Tibial nerve (tissue), 4 donors: ENCODE data around the gene SLC30A1. TPM values are rescaled to one million over a fixed set of nuclear protein-coding genes. Genes with fewer than 3 reads are reported as not detected.

Experiments
- DNase-seq, 2 donors: peaks; one replicate each; pipeline ENCODE4 v3.0.0-alpha.2; 2019; ENCODE audit warnings: low spot score in 2 of 2
- H3K27ac ChIP-seq, 4 donors: fragments of 200-600 bp; sonication (generic) in 3 of 4; one replicate each; pipeline ENCODE4 v1.5.1; 2017 to 2019; ENCODE audit warnings: mild to moderate bottlenecking in 1 of 4
- H3K27me3 ChIP-seq, 2 donors: fragments of 200-600 bp; sonication (generic) in 1 of 2; one replicate each; pipeline versions ENCODE4 v1.5.1 to v1.6.0; 2017 to 2019
- H3K36me3 ChIP-seq, 3 donors: fragments of 200-600 bp; sonication (generic); one replicate each; pipeline ENCODE4 v1.5.1; 2018 to 2019
- H3K4me1 ChIP-seq, 4 donors: fragments of 200-600 bp; sonication (generic) in 3 of 4; one replicate each; pipeline ENCODE4 v1.5.1; 2017 to 2019
- H3K4me3 ChIP-seq, 4 donors: fragments of 200-600 bp; sonication (generic) in 3 of 4; one replicate each; pipeline ENCODE4 v1.5.1; 2017 to 2019; ENCODE audit warnings: mild to moderate bottlenecking in 1 of 4, moderate library complexity in 1 of 4
- H3K9me3 ChIP-seq, 4 donors: fragments of 200-600 bp; sonication (generic) in 3 of 4; one replicate each; pipeline ENCODE4 v1.5.1; 2017 to 2019
- CTCF ChIP-seq, 5 experiments: fragments of 200-600 bp in 3 of 5; fragments of 450-650 bp in 2 of 5; sonication (generic) in 3 of 5; IDR thresholded peaks; one replicate each; pipeline ENCODE4 v1.5.1; 2016 to 2019; ENCODE audit warnings: antibody characterized with exemption in 5 of 5, mild to moderate bottlenecking in 3 of 5, moderate library complexity in 2 of 5
- EP300 ChIP-seq, 2 donors: sonication (generic); formaldehyde crosslinking; IDR thresholded peaks; one replicate each; pipeline ENCODE4 v1.6.1; 2017; ENCODE audit warnings: antibody characterized with exemption in 2 of 2, mild to moderate bottlenecking in 1 of 2
- POLR2A ChIP-seq, 2 donors: fragments of 450-650 bp; IDR thresholded peaks; one replicate each; pipeline ENCODE4 v1.6.1; 2017; ENCODE audit warnings: antibody characterized with exemption in 2 of 2, mild to moderate bottlenecking in 2 of 2, moderate library complexity in 2 of 2
- WGBS, 2 donors: methylation state at CpG; one replicate each; pipeline ENCODE4 v1.1.5; 2018; 5-methylcytosine and 5-hydroxymethylcytosine counted together
- total RNA-seq, 4 donors: library from RNA; depleted of rRNA; stranded (reverse); fragments of >200 nt; gene quantifications; one replicate each; pipeline ENCODE4 v1.1.0, GENCODE V29; 2016

The SLC30A1 gene
- total RNA-seq, 4 donors from 2014 or later: 11.7 to 17.9 (median 16.9) TPM

DNA sequence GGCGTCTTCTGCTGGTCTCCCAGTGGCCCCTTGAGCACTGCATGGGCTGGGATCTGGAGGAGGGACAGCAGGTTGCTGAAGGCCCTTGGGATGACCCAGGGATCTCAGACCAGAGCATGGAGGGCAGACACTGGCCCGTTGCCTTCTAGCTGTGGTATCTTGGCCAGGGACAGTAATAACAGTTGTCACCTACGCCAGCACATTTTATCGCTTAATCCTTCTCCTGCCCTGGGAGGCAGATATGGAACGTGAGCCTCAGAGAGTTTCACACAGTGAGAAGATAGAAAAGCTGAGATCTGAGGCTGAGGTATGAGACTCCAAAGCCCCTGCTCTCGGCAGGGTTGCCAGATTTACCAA is 46.9 kb downstream of the SLC30A1 start:
- TF ChIP-seq EP300 (IDR thresholded peaks at IDR 0.05) (no peak), CTCF (IDR thresholded peaks at IDR 0.05) (no peak), POLR2A (IDR thresholded peaks at IDR 0.05) (no peak)
- Histone ChIP-seq H3K4me1 (peaks cover 0 to 6% (median 0%) of the 10 kb centered on the region in 4 donors), H3K4me3 (no peak overlapping the region), H3K27ac (no peak overlapping the region), H3K9me3 (no peaks in the 10 kb centered on the region), H3K36me3 (no peaks in the 10 kb centered on the region), H3K27me3 (no peaks in the 10 kb centered on the region)
- WGBS, 2 donors: 77 to 87% methylated on average over 6 of the region's 6 CpGs
- DNase-seq: no peak

- TF ChIP-seq EP300 (IDR thresholded peaks at IDR 0.05) (no peak), CTCF (IDR thresholded peaks at IDR 0.05) (no peak), POLR2A (IDR thresholded peaks at IDR 0.05) (no peak)
- DNase-seq: no peak
- Histone ChIP-seq H3K4me1 (peaks cover 0 to 6% (median 0%) of the 10 kb centered on the region in 4 donors), H3K27ac (no peak overlapping the region), H3K36me3 (no peaks in the 10 kb centered on the region), H3K4me3 (no peak overlapping the region), H3K27me3 (no peaks in the 10 kb centered on the region), H3K9me3 (no peaks in the 10 kb centered on the region)
- 80 to 83% methylated on average over 15 of the region's 15 CpGs for WGBS, 2 donors
These were observed 47.5 kb downstream of the SLC30A1 start for GRCh38 chr1:211531194-211532087.

DNA sequence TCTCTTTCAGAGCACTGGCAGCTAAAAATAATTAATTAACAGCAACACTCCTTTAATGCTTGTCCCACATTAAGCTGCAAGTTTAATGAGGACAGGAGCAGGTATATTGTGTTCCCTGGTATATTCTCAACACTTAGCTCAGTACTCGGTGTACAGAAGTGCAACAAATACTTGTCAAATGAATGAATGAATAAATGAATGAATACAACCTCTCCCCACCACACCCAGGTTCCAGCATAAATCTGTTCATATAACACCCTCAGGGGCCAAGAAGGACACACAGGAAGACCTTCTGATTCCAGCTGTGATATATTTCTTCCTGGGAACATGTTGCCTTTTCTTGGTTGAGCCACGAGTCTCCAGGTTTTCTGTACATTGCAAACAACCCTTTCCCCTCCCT is 48.9 kb downstream of the SLC30A1 start:
- DNase-seq: no peak
- no peak overlapping the region for H3K4me3 ChIP-seq
- H3K4me1 ChIP-seq: peaks cover 0 to 6% (median 0%) of the 10 kb centered on the region in 4 donors
- WGBS, 2 donors: 71 to 72% methylated on average over 2 of the region's 2 CpGs
- H3K27me3 ChIP-seq: no peaks in the 10 kb centered on the region
- no peak for TF ChIP-seq POLR2A (IDR thresholded peaks at IDR 0.05)
- no peak for TF ChIP-seq CTCF (IDR thresholded peaks at IDR 0.05)
- no peak for TF ChIP-seq EP300 (IDR thresholded peaks at IDR 0.05)
- no peaks in the 10 kb centered on the region for H3K9me3 ChIP-seq
- H3K27ac ChIP-seq: no peak overlapping the region
- no peaks in the 10 kb centered on the region for H3K36me3 ChIP-seq

GRCh38 chr1:211529453-211529852 is 49.5 kb downstream of the SLC30A1 start:
- H3K27me3 ChIP-seq: no peaks in the 10 kb centered on the region
- DNase-seq: no peak
- no peak overlapping the region for H3K4me3 ChIP-seq
- no peak overlapping the region for H3K27ac ChIP-seq
- TF ChIP-seq POLR2A (IDR thresholded peaks at IDR 0.05) (no peak), EP300 (IDR thresholded peaks at IDR 0.05) (no peak), CTCF (IDR thresholded peaks at IDR 0.05) (no peak)
- no peaks in the 10 kb centered on the region for H3K36me3 ChIP-seq
- no peaks in the 10 kb centered on the region for H3K9me3 ChIP-seq
- WGBS, 2 donors: 34 to 45% methylated on average over 9 of the region's 9 CpGs
- peaks cover 0 to 6% (median 0%) of the 10 kb centered on the region in 4 donors for H3K4me1 ChIP-seq

DNA sequence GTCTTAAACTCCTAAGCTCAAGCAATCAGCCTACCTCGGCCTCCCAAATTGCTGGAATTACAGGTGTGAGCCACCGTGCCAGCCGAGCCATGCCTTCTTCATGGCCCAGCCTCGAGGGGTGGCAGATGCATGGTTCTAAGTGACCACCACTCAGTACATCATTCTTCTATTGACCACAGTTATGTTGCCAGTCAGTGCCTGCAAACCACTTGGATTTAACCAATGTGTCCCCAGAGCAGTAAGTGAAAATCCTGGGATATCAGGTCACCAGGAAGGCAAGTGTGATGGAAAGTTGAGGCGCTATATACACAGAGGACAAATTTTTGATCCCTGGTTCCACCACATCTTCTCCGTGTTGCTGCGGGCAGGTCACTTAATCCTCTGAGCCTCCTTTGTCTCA is 50.0 kb downstream of the SLC30A1 start:
- WGBS, 2 donors: 87% methylated on average over 7 of the region's 7 CpGs
- H3K36me3 ChIP-seq: no peaks in the 10 kb centered on the region
- no peaks in the 10 kb centered on the region for H3K27me3 ChIP-seq
- H3K4me3 ChIP-seq: no peak overlapping the region
- no peak overlapping the region for H3K27ac ChIP-seq
- TF ChIP-seq POLR2A (IDR thresholded peaks at IDR 0.05) (no peak), CTCF (IDR thresholded peaks at IDR 0.05) (no peak)
- H3K4me1 ChIP-seq: peaks cover 0 to 6% (median 0%) of the 10 kb centered on the region in 4 donors
- DNase-seq: no peak
- no peaks in the 10 kb centered on the region for H3K9me3 ChIP-seq
